ENCODE measurements around the gene APOBEC4.

- TF ChIP-seq, protein P1, sequence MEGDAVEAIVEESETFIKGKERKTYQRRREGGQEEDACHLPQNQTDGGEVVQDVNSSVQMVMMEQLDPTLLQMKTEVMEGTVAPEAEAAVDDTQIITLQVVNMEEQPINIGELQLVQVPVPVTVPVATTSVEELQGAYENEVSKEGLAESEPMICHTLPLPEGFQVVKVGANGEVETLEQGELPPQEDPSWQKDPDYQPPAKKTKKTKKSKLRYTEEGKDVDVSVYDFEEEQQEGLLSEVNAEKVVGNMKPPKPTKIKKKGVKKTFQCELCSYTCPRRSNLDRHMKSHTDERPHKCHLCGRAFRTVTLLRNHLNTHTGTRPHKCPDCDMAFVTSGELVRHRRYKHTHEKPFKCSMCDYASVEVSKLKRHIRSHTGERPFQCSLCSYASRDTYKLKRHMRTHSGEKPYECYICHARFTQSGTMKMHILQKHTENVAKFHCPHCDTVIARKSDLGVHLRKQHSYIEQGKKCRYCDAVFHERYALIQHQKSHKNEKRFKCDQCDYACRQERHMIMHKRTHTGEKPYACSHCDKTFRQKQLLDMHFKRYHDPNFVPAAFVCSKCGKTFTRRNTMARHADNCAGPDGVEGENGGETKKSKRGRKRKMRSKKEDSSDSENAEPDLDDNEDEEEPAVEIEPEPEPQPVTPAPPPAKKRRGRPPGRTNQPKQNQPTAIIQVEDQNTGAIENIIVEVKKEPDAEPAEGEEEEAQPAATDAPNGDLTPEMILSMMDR (IDR thresholded peaks at IDR 0.05), result no peak
- no peak for TF ChIP-seq POLR2A (IDR thresholded peaks at IDR 0.05)
- no peak for TF ChIP-seq EP300 (IDR thresholded peaks at IDR 0.05)
These were observed 45.7 kb downstream of the APOBEC4 start for GRCh38 chr1:183607322-183607980.

All from suprapubic skin (tissue), 3 donors.